ENCODE results near the gene MFN1.
"Not testable (repeated sequence)": the region's sequence is repeated elsewhere in the genome, so short reads cannot be mapped to it uniquely, and the experiment has no call there.

Gene MFN1

GRCh38 chr3:179347345-179348194 is at the start of gene MFN1:
Gene MFN1, plus strand, starts transcription at chr3:179347709. Its CDS starts 1,143 bp downstream, at chr3:179348852.
- Histone ChIP-seq H3K27me3 (ENCODE audit: control insufficient read depth, insufficient read depth, low read length) (no peaks in the 10 kb centered on the region), H3K27ac (ENCODE audit: low read depth, low read length) (peak within 1 kb of the TSS; percentile 84), H3K36me3 (ENCODE audit: control insufficient read depth, insufficient read depth, low read length) (peaks cover 2% of the 10 kb centered on the region), H3K9ac (ENCODE audit: low read length) (peak within 1 kb of the TSS; percentile 80), H3K4me1 (ENCODE audit: control insufficient read depth, insufficient read depth, low read length) (peaks cover 3% of the 10 kb centered on the region), H3K4me3 (ENCODE audit: low read length) (peak within 1 kb of the TSS; percentile 98)

GRCh38 chr3:179297971-179298725 is 49.4 kb upstream of the MFN1 start:
- no peak overlapping the region for H3K9ac ChIP-seq (ENCODE audit: low read length)
- H3K36me3 ChIP-seq (ENCODE audit: control insufficient read depth, insufficient read depth, low read length) = no peaks in the 10 kb centered on the region
- no peak overlapping the region for H3K27ac ChIP-seq (ENCODE audit: low read depth, low read length)
- H3K27me3 ChIP-seq (ENCODE audit: control insufficient read depth, insufficient read depth, low read length) = no peaks in the 10 kb centered on the region
- H3K4me1 ChIP-seq (ENCODE audit: control insufficient read depth, insufficient read depth, low read length) = no peaks in the 10 kb centered on the region
- no peak overlapping the region for H3K4me3 ChIP-seq (ENCODE audit: low read length)

GRCh38 chr3:179299316-179299715 is 48.2 kb upstream of the MFN1 start:
- H3K4me3 ChIP-seq (ENCODE audit: low read length) = no peak overlapping the region
- no peak overlapping the region for H3K9ac ChIP-seq (ENCODE audit: low read length)
- no peaks in the 10 kb centered on the region for H3K27me3 ChIP-seq (ENCODE audit: control insufficient read depth, insufficient read depth, low read length)
- H3K27ac ChIP-seq (ENCODE audit: low read depth, low read length) = no peak overlapping the region
- H3K36me3 ChIP-seq (ENCODE audit: control insufficient read depth, insufficient read depth, low read length) = no peaks in the 10 kb centered on the region
- no peaks in the 10 kb centered on the region for H3K4me1 ChIP-seq (ENCODE audit: control insufficient read depth, insufficient read depth, low read length)

- Histone ChIP-seq H3K9ac (ENCODE audit: low read length) (no peak overlapping the region), H3K27me3 (ENCODE audit: control insufficient read depth, insufficient read depth, low read length) (no peaks in the 10 kb centered on the region), H3K4me1 (ENCODE audit: control insufficient read depth, insufficient read depth, low read length) (no peaks in the 10 kb centered on the region), H3K36me3 (ENCODE audit: control insufficient read depth, insufficient read depth, low read length) (no peaks in the 10 kb centered on the region), H3K27ac (ENCODE audit: low read depth, low read length) (no peak overlapping the region), H3K4me3 (ENCODE audit: low read length) (no peak overlapping the region)
Measured at GRCh38 chr3:179299999-179300613, 47.4 kb upstream of the MFN1 start.

GRCh38 chr3:179301645-179302044 is 45.9 kb upstream of the MFN1 start:
- Histone ChIP-seq H3K4me1 (ENCODE audit: control insufficient read depth, insufficient read depth, low read length) (no peaks in the 10 kb centered on the region), H3K4me3 (ENCODE audit: low read length) (no peak overlapping the region), H3K36me3 (ENCODE audit: control insufficient read depth, insufficient read depth, low read length) (no peaks in the 10 kb centered on the region), H3K27me3 (ENCODE audit: control insufficient read depth, insufficient read depth, low read length) (no peaks in the 10 kb centered on the region), H3K27ac (ENCODE audit: low read depth, low read length) (no peak overlapping the region), H3K9ac (ENCODE audit: low read length) (no peak overlapping the region)

- no peak overlapping the region for H3K27ac ChIP-seq (ENCODE audit: low read depth, low read length)
- H3K36me3 ChIP-seq (ENCODE audit: control insufficient read depth, insufficient read depth, low read length) = no peaks in the 10 kb centered on the region
- no peak overlapping the region for H3K9ac ChIP-seq (ENCODE audit: low read length)
- H3K27me3 ChIP-seq (ENCODE audit: control insufficient read depth, insufficient read depth, low read length) = no peaks in the 10 kb centered on the region
- no peak overlapping the region for H3K4me3 ChIP-seq (ENCODE audit: low read length)
- H3K4me1 ChIP-seq (ENCODE audit: control insufficient read depth, insufficient read depth, low read length) = no peaks in the 10 kb centered on the region
Measured at GRCh38 chr3:179302111-179302510, 45.4 kb upstream of the MFN1 start.

GRCh38 chr3:179304605-179305004 is 42.9 kb upstream of the MFN1 start:
- Histone ChIP-seq H3K27ac (ENCODE audit: low read depth, low read length) (no peak overlapping the region), H3K4me1 (ENCODE audit: control insufficient read depth, insufficient read depth, low read length) (no peaks in the 10 kb centered on the region)

GRCh38 chr3:179307362-179307761 is 40.1 kb upstream of the MFN1 start:
- not testable (repeated sequence) for H3K27ac ChIP-seq (ENCODE audit: low read depth, low read length); H3K4me3 ChIP-seq (ENCODE audit: low read length); H3K36me3 ChIP-seq (ENCODE audit: control insufficient read depth, insufficient read depth, low read length); H3K9ac ChIP-seq (ENCODE audit: low read length); H3K4me1 ChIP-seq (ENCODE audit: control insufficient read depth, insufficient read depth, low read length); H3K27me3 ChIP-seq (ENCODE audit: control insufficient read depth, insufficient read depth, low read length)

More at GRCh38 chr3:179304605-179305004, 42.9 kb upstream of the MFN1 start:
- Histone ChIP-seq H3K9ac (ENCODE audit: low read length) (no peak overlapping the region), H3K4me3 (ENCODE audit: low read length) (no peak overlapping the region), H3K27me3 (ENCODE audit: control insufficient read depth, insufficient read depth, low read length) (no peaks in the 10 kb centered on the region), H3K36me3 (ENCODE audit: control insufficient read depth, insufficient read depth, low read length) (no peaks in the 10 kb centered on the region)

GRCh38 chr3:179308001-179308400 is 39.5 kb upstream of the MFN1 start:
- Histone ChIP-seq H3K36me3 (ENCODE audit: control insufficient read depth, insufficient read depth, low read length) (no peaks in the 10 kb centered on the region), H3K27me3 (ENCODE audit: control insufficient read depth, insufficient read depth, low read length) (no peaks in the 10 kb centered on the region), H3K9ac (ENCODE audit: low read length) (no peak overlapping the region), H3K27ac (ENCODE audit: low read depth, low read length) (no peak overlapping the region), H3K4me3 (ENCODE audit: low read length) (no peak overlapping the region), H3K4me1 (ENCODE audit: control insufficient read depth, insufficient read depth, low read length) (no peaks in the 10 kb centered on the region)

GRCh38 chr3:179309225-179310078 is 38.1 kb upstream of the MFN1 start:
- H3K9ac ChIP-seq (ENCODE audit: low read length) = no peak overlapping the region
- H3K27me3 ChIP-seq (ENCODE audit: control insufficient read depth, insufficient read depth, low read length) = no peaks in the 10 kb centered on the region
- no peak overlapping the region for H3K4me3 ChIP-seq (ENCODE audit: low read length)
- H3K36me3 ChIP-seq (ENCODE audit: control insufficient read depth, insufficient read depth, low read length) = no peaks in the 10 kb centered on the region
- H3K4me1 ChIP-seq (ENCODE audit: control insufficient read depth, insufficient read depth, low read length) = no peaks in the 10 kb centered on the region
- no peak overlapping the region for H3K27ac ChIP-seq (ENCODE audit: low read depth, low read length)

- no peak overlapping the region for H3K4me3 ChIP-seq (ENCODE audit: low read length)
- H3K36me3 ChIP-seq (ENCODE audit: control insufficient read depth, insufficient read depth, low read length) = no peaks in the 10 kb centered on the region
- H3K9ac ChIP-seq (ENCODE audit: low read length) = no peak overlapping the region
- no peaks in the 10 kb centered on the region for H3K27me3 ChIP-seq (ENCODE audit: control insufficient read depth, insufficient read depth, low read length)
- H3K27ac ChIP-seq (ENCODE audit: low read depth, low read length) = no peak overlapping the region
- peaks cover 5% of the 10 kb centered on the region for H3K4me1 ChIP-seq (ENCODE audit: control insufficient read depth, insufficient read depth, low read length)
Measured at GRCh38 chr3:179318876-179319275, 28.6 kb upstream of the MFN1 start.
